Activated naive CD8-positive, alpha-beta T cell treated with anti-CD3 and anti-CD28 coated beads, Interleukin-2, amount 10 ng/mL, durations not matched to agents 7 days and 5 days (primary cell): ENCODE results near the gene MBOAT2. TPM values are rescaled to one million over a fixed set of nuclear protein-coding genes. Genes with fewer than 3 reads are reported as not detected.

ENCODE experiments used
- ATAC-seq: fragments of 150-1000 bp; cut with Tn5 transposase; one replicate; pipeline ENCODE4 v1.10.0; 2021; ENCODE audit warnings: low read depth, moderate library complexity
- POLR2A ChIA-PET: fragments of 350-600 bp; sonication (Branson Sonifier 250); formaldehyde crosslinking; loops from one replicate; lab custom pipeline; 2021; ENCODE audit warnings: antibody characterized with exemption; lab: Charles Lee
- DNase-seq: peaks from one replicate; pipeline ENCODE4 v3.0.0; 2021
- H3K27ac Mint-ChIP-seq: one replicate; pipeline ENCODE4 v1.8.0; 2022; ENCODE audit warnings: mild to moderate bottlenecking, mixed read lengths
- H3K27me3 Mint-ChIP-seq: one replicate; pipeline ENCODE4 v1.8.0; 2022; ENCODE audit warnings: mild to moderate bottlenecking, moderate library complexity, mixed read lengths
- H3K36me3 Mint-ChIP-seq: one replicate; pipeline ENCODE4 v1.8.0; 2021; ENCODE audit warnings: mild to moderate bottlenecking, mixed read lengths
- H3K4me1 Mint-ChIP-seq: one replicate; pipeline ENCODE4 v1.8.0; 2021; ENCODE audit warnings: mixed read lengths
- H3K4me3 Mint-ChIP-seq: one replicate; pipeline ENCODE4 v1.8.0; 2022; ENCODE audit warnings: mild to moderate bottlenecking, moderate library complexity, mixed read lengths
- H3K9me3 Mint-ChIP-seq: one replicate; pipeline ENCODE4 v1.8.0; 2021; ENCODE audit warnings: mixed read lengths
- total RNA-seq, 2 experiments: library from RNA; stranded (reverse); gene quantifications; one replicate each; pipeline ENCODE4 v1.2.3, GENCODE V29; 2021

MBOAT2 gene
- total RNA-seq, 2 experiments from 2014 or later, result 3.6 to 4.0 TPM

DNA sequence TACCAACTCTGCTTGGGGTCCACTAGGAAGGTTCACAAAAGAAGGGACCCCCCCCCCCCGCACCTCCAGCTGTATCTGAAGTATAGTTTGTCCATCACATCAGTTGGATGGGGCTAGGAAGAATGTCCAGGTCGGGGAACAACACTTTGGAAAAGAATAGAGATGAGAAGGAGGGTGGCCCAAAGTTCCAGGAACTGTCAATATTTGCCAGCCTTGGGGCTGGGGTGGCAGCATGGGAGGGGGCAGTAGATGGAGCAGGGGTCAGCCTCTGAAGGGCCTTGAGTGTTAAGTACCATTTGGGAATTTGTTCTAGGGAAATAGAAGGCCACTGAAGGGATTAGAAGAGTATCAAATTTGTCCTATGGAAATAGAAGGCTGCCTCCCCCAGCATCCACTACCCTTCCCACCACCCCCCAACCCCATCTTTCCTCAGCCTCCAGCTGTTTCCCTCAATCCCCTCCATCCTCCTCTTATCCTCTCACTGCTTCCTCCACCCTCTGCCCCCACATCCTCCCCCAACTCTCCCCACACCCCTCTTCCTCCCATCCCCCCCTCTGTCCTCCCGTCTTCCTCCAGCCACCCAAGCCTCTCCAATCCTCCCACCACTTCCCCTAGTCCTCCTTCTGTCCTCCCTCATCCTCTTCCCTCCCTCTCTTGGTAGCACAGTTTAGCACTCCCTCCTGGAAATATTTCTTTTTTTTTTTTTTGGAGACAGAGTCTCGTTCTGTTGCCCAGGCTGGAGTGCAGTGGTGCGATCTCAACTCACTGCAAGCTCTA lies 164.1 kb downstream of the MBOAT2 start:
- H3K9me3 Mint-ChIP-seq, result no peaks in the 10 kb centered on the region
- H3K27ac Mint-ChIP-seq, result no peak overlapping the region
- H3K36me3 Mint-ChIP-seq, result peaks cover 10% of the 10 kb centered on the region
- DNase-seq, result no peak
- H3K4me3 Mint-ChIP-seq, result no peak overlapping the region
- H3K4me1 Mint-ChIP-seq, result peaks cover 19% of the 10 kb centered on the region
- POLR2A ChIA-PET, result no interaction called here
- H3K27me3 Mint-ChIP-seq, result no peaks in the 10 kb centered on the region
- no peak for ATAC-seq

DNA sequence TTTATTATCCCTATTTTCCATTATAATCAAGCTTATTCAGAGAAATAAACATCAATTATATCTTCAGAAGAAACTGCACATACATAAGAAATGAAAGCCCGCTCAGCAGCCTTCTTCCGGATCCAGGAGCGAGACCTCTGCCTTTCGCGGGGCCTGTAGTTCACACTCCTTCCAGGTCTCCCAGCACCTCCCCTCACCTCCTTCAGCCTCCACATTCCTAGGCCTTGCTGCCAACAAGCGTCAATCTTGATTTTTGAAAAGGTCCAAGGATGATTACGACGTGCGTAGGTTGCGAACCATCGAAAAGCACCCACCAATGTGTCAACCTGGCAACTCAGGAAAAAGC lies 165.7 kb downstream of the MBOAT2 start:
- Mint-ChIP-seq H3K4me3 (peak overlapping the region; percentile 99), H3K27ac (no peak overlapping the region)
- peak; percentile 14 for ATAC-seq

DNA sequence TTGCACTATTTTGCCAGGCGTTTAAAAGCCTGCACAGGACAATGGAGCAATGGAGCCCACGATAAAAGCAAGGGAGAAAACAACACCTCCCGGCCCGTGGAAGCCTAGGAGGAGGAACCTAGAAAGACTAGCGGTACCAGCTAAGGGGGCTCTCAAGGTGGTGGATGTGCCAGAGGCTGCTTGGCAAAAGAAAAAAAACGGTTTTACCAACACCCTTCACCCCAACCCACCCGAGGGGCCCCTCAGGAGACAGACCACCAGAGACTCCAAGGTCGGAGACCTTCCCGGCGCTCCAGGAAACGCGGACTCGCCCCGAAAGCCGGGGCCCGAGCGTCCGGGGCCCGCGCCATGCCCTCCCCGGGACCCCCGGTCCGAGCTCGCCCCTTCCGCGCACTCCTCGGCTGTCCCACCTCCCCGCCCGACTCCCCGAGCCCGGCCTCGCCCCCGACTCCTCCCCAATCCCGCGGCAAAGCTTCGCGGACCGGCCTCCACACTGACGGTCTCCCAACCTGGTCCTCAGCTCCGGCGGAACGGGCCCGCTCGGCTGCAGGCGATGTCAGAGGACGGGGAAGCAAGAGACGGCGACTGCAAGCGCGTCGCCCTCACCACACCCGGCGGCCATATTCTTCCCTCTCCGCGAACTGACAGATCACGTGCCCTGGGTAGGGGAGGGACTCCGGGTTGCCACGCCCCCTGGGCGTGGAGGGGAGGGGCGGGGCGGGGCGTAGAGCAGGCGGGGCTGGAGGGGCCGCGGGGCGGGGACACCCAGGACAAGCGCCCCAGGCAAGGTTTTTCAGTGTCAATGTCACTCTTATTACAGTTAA lies 166.3 kb downstream of the MBOAT2 start, which contains the start of gene KIDINS220:
Gene KIDINS220, minus strand, starts transcription at position 643 of the 824 bp plus-strand sequence. CDS start 10,520 bp downstream, outside the sequence.
- H3K4me3 Mint-ChIP-seq, result peak within 1 kb of the TSS; percentile 99
- H3K27me3 Mint-ChIP-seq, result no peaks in the 10 kb centered on the region
- POLR2A ChIA-PET, result interaction anchor here (0.7 kb wide), 2 partner anchors 155 to 1768 kb away, joined by 3 to 4 read pairs; partner anchors contain the start of gene ID2
- H3K36me3 Mint-ChIP-seq, result peaks cover 17% of the 10 kb centered on the region
- DNase-seq (peak; percentile 85), ATAC-seq (peak; percentile 87)
- no peaks in the 10 kb centered on the region for H3K9me3 Mint-ChIP-seq
- peaks cover 29% of the 10 kb centered on the region for H3K4me1 Mint-ChIP-seq
- peak within 1 kb of the TSS; percentile 100 for H3K27ac Mint-ChIP-seq

More for the DNA sequence above, 165.7 kb downstream of the MBOAT2 start:
- H3K36me3 Mint-ChIP-seq, result peaks cover 16% of the 10 kb centered on the region
- DNase-seq, result no peak
- H3K9me3 Mint-ChIP-seq, result no peaks in the 10 kb centered on the region
- no peaks in the 10 kb centered on the region for H3K27me3 Mint-ChIP-seq
- H3K4me1 Mint-ChIP-seq, result peaks cover 26% of the 10 kb centered on the region
- POLR2A ChIA-PET, result interaction anchor here (0.7 kb wide), 2 partner anchors 156 to 1769 kb away, joined by 3 to 4 read pairs; partner anchors contain the start of gene ID2

DNA sequence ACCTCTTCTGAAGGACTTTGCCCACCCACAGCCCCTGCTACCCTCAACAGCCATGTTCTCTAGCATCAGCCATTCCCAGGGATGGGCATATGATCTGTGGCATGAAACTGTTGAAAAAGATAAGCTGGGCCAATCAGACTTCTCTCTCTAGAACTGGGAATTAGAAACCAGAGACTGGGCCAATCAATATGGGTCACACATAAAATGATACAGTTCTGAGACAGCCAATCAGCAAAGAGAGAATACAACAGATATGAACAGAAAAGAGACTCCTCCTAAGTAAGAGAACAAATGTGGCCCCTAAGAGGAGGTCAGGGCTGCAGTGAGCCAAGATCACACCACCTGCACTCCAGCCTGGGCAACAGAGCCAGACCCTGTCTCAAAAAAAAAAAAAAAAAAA lies 168.2 kb downstream of the MBOAT2 start:
- POLR2A ChIA-PET, result no interaction called here
- Mint-ChIP-seq H3K4me1 (peaks cover 38% of the 10 kb centered on the region), H3K27ac (no peak overlapping the region), H3K4me3 (peak overlapping the region; percentile 25), H3K36me3 (peaks cover 25% of the 10 kb centered on the region), H3K9me3 (no peaks in the 10 kb centered on the region), H3K27me3 (no peaks in the 10 kb centered on the region)
- ATAC-seq, result no peak
- no peak for DNase-seq

DNA sequence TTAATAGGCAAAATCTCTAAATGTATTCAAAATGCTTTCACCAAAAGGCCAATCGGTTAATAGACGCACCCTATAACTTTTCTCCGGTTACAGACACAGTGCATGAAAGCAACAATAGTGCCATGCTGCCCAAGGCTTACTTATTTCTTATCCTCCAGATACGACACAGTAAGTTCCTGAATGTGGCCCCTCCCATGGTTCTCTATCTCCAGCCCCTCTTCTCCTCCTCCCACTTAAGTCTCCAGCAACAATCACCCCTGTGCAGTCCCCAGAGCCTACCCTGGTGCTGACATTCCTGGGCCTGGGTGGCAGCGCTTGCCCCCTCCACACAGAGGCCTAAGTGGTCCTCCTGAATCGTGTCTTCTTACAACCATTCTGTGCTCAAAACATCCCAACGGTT lies 169.6 kb downstream of the MBOAT2 start:
- DNase-seq (no peak), ATAC-seq (no peak)
- no peak overlapping the region for H3K27ac Mint-ChIP-seq
- H3K4me1 Mint-ChIP-seq, result peaks cover 38% of the 10 kb centered on the region
- no peaks in the 10 kb centered on the region for H3K9me3 Mint-ChIP-seq
- peaks cover 25% of the 10 kb centered on the region for H3K36me3 Mint-ChIP-seq
- no peaks in the 10 kb centered on the region for H3K27me3 Mint-ChIP-seq
- POLR2A ChIA-PET, result no interaction called here
- H3K4me3 Mint-ChIP-seq, result no peak overlapping the region

DNA sequence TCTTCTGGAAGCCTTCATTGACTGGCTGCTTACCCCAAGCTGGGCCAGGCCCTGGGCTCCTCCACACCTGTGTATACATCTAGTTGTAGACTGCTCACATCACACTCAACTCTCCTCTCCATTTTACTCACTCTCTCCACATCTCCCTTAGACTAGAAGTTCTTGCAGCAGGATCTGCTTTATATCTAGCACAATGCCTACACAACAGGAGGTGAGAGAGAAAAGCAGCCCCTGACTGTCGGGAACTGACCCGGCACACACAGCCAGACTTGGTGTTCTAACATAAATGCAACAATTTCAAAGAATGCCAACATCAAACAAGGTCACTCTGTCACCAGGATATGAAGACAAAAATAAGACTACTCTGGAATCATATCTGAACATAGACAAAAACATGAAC lies 172.0 kb downstream of the MBOAT2 start:
- H3K9me3 Mint-ChIP-seq, result no peaks in the 10 kb centered on the region
- DNase-seq (no peak), ATAC-seq (no peak)
- H3K4me3 Mint-ChIP-seq, result no peak overlapping the region
- no peaks in the 10 kb centered on the region for H3K27me3 Mint-ChIP-seq
- H3K4me1 Mint-ChIP-seq, result peaks cover 38% of the 10 kb centered on the region
- peaks cover 23% of the 10 kb centered on the region for H3K36me3 Mint-ChIP-seq
- POLR2A ChIA-PET, result no interaction called here
- peak overlapping the region; percentile 28 for H3K27ac Mint-ChIP-seq

DNA sequence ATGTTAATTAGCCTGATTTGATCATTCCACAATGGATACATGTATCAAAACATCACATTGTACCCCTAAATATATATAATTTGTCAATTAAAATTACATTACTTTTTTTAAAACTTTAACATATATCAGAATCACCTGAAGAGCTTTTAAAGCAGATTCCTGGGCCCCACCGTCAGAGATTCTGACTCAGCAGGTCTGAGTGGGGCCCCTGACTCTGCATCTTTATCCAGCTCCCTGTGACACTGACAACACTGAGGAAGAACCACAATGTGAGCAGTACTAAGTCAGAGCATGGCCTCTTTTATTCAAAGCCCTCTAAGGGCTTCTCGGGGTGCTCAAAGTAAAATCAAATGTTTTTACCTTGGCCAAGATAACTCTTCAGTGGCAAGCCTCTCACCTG lies 175.8 kb downstream of the MBOAT2 start:
- Mint-ChIP-seq H3K4me1 (peaks cover 15% of the 10 kb centered on the region), H3K9me3 (no peaks in the 10 kb centered on the region), H3K27me3 (no peaks in the 10 kb centered on the region), H3K36me3 (peaks cover 15% of the 10 kb centered on the region), H3K27ac (no peak overlapping the region), H3K4me3 (no peak overlapping the region)
- POLR2A ChIA-PET, result no interaction called here
- ATAC-seq (no peak), DNase-seq (no peak)

DNA sequence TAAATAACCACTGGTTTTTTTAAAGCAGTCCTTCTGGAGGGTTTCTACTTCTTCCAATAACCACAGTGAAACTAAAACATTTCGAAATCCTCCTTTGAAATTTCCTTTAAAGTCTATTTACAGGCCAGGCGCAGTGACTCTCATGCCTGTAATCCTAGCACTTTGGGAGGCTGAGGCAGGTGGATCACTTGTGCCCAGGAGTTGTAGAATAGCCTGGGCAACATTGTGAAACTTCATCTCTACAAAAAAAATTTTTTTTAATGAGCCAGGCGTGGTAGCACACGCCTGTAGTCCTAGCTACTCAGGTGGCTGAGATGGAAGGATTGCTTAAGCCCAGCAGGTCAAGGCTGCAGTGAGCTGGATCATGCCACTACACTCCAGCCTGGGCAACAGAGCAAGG lies 181.3 kb downstream of the MBOAT2 start:
- Mint-ChIP-seq H3K4me3 (no peak overlapping the region), H3K27ac (no peak overlapping the region), H3K27me3 (no peaks in the 10 kb centered on the region), H3K4me1 (peaks cover 3% of the 10 kb centered on the region), H3K9me3 (no peaks in the 10 kb centered on the region), H3K36me3 (peaks cover 11% of the 10 kb centered on the region)
- POLR2A ChIA-PET, result no interaction called here
- DNase-seq (no peak), ATAC-seq (no peak)

DNA sequence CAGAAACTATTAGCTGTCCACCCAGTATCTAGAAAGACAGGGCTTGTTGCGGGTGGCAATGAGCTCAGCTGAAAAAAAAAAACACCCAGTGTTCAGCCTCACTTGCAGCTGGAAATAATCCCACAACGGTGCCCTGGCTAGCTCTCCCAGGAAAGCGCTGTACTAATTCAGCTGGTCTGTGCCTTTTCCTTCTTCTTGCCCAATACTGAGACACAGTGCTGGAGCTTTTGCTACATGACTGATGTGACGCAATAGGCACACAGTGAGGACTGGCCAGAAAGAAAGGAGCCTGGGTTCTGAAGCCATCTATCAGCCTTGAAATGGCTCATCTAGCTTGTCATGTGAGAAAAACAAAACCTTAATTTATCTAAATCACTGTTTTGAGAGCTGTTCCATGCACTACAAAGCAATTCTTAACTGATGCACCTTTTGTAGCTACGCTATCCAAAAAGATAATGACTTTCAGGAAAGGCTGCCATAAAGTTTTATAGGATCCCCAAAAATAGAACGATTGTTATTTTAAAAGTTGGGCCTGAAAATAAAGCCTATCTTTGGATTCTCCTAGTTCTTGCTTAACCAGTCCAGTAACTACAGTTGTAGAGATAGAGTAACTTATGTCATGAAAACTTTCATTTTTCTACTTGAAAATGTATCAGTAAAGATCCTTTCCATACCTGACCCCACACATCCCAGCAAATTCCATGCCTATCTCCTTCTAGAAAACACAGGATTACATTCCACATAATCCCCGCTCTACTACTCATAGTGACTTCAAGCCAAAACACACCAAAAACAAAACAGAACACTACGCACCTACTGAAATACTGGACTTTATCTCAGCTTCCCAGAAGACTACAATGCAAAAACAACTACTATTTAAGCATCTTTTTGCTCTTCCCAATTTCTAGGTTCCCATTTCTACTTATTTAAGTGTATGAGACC lies 181.9 kb downstream of the MBOAT2 start:
- no peak overlapping the region for H3K4me3 Mint-ChIP-seq
- no peaks in the 10 kb centered on the region for H3K27me3 Mint-ChIP-seq
- peaks cover 2% of the 10 kb centered on the region for H3K4me1 Mint-ChIP-seq
- peaks cover 11% of the 10 kb centered on the region for H3K36me3 Mint-ChIP-seq
- no peak for DNase-seq
- H3K27ac Mint-ChIP-seq, result no peak overlapping the region
- ATAC-seq, result no peak
- H3K9me3 Mint-ChIP-seq, result no peaks in the 10 kb centered on the region
- POLR2A ChIA-PET, result no interaction called here

DNA sequence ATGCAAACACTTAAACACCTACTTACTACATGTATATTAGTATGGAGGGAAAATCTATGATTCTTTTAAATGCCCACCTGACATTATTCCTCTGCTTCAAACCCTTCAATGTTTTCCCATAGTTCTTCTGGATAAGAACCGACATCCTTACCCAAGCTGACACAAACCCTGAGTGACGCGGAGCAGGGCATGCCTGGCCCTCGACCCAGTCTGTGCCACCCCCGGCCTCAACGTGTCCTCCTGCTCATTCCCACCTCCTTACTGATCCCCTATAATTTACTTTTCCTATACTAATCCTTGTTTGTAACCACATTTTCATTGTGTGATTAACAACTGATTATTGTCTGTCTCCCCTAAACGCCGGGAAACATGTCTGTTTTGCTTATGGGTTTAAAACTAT lies 183.5 kb downstream of the MBOAT2 start:
- H3K27ac Mint-ChIP-seq, result no peak overlapping the region
- H3K4me1 Mint-ChIP-seq, result peaks cover 2% of the 10 kb centered on the region
- H3K27me3 Mint-ChIP-seq, result no peaks in the 10 kb centered on the region
- DNase-seq (no peak), ATAC-seq (no peak)
- no peak overlapping the region for H3K4me3 Mint-ChIP-seq
- H3K9me3 Mint-ChIP-seq, result no peaks in the 10 kb centered on the region
- H3K36me3 Mint-ChIP-seq, result peaks cover 11% of the 10 kb centered on the region
- POLR2A ChIA-PET, result no interaction called here

DNA sequence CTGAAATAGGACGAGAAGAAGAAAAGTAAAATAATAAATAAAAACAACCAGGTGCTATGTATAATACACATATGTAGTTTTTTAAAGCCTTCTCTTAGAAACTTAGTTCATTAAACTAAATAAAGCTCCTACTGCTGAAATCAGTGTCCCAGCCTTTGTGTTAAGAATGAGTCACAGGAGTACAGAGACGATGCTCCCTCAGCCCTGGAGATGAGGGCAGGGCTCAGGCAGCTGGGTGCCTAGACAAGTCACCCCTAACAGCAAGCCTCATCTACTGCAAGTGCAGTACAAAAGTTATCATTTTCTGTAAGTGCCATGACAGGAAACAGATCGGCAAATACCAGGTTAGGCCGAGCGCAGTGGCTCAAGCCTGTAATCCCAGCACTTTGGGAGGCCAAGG lies 184.3 kb downstream of the MBOAT2 start:
- Mint-ChIP-seq H3K36me3 (peaks cover 8% of the 10 kb centered on the region), H3K4me3 (no peak overlapping the region), H3K27ac (no peak overlapping the region), H3K9me3 (no peaks in the 10 kb centered on the region), H3K27me3 (no peaks in the 10 kb centered on the region), H3K4me1 (peaks cover 2% of the 10 kb centered on the region)
- DNase-seq (no peak), ATAC-seq (no peak)
- POLR2A ChIA-PET, result no interaction called here

DNA sequence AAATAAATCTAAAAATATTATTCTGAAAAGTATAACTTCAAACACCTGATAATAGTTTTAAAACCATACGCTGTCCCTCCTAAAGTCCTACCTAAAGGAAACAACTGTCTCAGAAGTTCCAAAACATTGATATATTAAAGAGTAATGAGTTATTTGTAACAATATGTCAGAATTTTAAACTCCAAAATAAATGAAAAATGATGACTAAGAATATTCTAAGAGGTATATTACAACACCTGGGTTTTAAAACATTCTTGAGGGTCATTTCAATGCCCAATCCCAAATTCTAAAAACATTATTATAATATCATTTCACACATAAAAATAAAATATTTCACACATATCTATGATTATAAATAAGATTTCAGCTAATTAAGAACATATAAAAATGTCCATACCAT lies 186.3 kb downstream of the MBOAT2 start:
- ATAC-seq, result no peak
- Mint-ChIP-seq H3K9me3 (no peaks in the 10 kb centered on the region), H3K27me3 (no peaks in the 10 kb centered on the region), H3K4me1 (peaks cover 2% of the 10 kb centered on the region), H3K36me3 (peaks cover 8% of the 10 kb centered on the region), H3K4me3 (no peak overlapping the region), H3K27ac (no peak overlapping the region)
- no peak for DNase-seq
- POLR2A ChIA-PET, result no interaction called here
